DOHH2 (cell line): Measurements from ENCODE around the gene QSOX2.

Experiments used
- CTCF ChIP-seq: fragments of 200-600 bp; sonication (generic); IDR thresholded peaks from one replicate; pipeline ENCODE4 v1.5.1; 2014; ENCODE audit warnings: antibody characterized with exemption, mild to moderate bottlenecking, low read depth, low read length; ENCODE audit not compliant: poor library complexity, severe bottlenecking
- EZH2phosphoT487 ChIP-seq: fragments of 200-600 bp; sonication (generic); IDR thresholded peaks from 2 replicates; pipeline ENCODE4 v1.6.1; 2017; ENCODE audit warnings: borderline replicate concordance, mild to moderate bottlenecking, antibody characterized with exemption, low read length, moderate library complexity, mixed read lengths

- TF ChIP-seq CTCF (no peak), EZH2phosphoT487 (no peak)
Observed at GRCh38 chr9:136235709-136236455, 9.7 kb downstream of the QSOX2 start.
